GM12892 (cell line): ENCODE measurements around the gene ONECUT2.

Experiments
- DNase-seq: peaks from one replicate; pipeline ENCODE4 v3.0.0; 2011; ENCODE audit not compliant: insufficient read length
- FAIRE-seq: peaks from 2 replicates; lab custom pipeline; 2011; peaks lifted over from hg19 to GRCh38; lab: Jason Lieb, UNC
- POLR2A ChIP-seq: IDR thresholded peaks from 2 replicates; pipeline ENCODE4 v1.6.1; 2011; ENCODE audit warnings: low read depth, low read length, control low read depth
- POLR2AphosphoS5 ChIP-seq: IDR thresholded peaks from 2 replicates; pipeline ENCODE4 v1.6.1; 2011; ENCODE audit warnings: low read depth, low read length, control low read depth
- TAF1 ChIP-seq: IDR thresholded peaks from 2 replicates; pipeline ENCODE4 v1.6.1; 2011; ENCODE audit warnings: low read depth, mild to moderate bottlenecking, control low read depth, low read length, borderline replicate concordance

ONECUT2 gene

DNA sequence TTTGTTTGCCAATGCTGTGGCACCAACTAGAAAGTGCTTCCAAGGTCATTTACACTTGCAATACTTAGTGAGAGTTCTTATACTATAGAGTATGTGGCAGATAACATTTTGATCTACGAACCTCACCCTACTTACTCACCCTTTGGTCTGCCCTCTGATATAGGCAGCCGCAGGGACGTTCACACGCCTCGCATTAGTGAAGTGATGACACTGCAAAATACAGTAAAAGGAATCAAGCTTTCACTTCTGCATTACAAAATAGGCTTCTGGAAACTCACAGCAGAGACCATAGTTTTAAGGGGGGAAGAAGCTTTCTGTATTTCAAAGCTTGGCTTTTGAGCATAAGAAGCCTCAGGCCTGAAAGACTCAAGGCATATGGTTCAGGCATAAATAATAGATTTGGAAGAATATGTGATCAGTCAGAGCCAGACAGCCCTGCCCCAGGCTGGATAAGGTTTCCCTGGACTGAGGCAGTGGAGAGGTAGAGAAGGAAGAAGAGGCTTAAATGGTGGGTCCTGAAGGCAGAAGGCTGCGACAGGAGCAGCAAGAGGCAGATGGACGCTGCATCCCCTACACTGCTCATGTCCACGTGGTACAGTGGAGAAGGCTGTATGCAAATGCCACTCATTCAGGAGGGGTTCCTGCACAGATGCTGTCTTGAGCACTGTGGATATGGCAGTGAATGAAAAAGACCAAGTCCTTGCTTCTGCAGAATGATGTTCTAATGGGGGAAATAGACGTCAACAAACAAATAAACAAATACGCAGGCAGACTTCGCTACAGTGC lies 88.2 kb downstream of the ONECUT2 start:
- DNase-seq (no peak), FAIRE-seq (no peak)
- TF ChIP-seq POLR2A (no peak), POLR2AphosphoS5 (no peak)

DNA sequence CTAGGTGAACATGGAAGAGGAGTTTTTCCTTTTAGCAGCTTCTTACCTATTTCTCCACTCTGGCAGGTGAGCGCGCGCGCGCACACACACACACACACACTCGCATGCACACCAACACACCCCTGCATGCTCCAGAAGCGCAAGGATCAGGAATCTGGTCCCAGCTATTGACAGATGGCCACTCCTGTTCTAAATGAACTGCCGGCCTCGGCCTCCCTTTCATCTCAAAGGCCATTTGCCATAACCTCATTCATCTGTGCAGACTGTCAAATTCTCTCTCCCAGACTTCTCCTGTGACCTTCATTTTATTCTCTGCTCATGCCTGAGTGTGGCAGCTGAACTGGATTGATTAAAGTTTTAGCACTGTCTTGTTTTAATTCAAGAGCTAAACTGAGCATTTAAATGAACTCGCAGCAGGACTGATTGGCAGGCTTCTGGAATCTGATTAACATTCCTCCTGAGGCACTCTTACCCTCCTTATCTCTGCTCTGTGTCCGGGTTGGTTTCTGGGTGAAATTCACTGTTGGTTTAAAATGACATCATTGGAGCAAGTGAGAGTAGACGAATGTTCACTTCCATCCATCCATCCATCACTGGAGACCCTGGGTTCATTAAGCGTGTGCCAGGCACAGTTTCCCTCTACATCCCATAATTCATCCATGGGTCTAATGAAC lies 92.5 kb downstream of the ONECUT2 start:
- FAIRE-seq = no peak
- DNase-seq = no peak
- no peak for TF ChIP-seq POLR2AphosphoS5
- no peak for TF ChIP-seq POLR2A
- no peak for TF ChIP-seq TAF1

DNA sequence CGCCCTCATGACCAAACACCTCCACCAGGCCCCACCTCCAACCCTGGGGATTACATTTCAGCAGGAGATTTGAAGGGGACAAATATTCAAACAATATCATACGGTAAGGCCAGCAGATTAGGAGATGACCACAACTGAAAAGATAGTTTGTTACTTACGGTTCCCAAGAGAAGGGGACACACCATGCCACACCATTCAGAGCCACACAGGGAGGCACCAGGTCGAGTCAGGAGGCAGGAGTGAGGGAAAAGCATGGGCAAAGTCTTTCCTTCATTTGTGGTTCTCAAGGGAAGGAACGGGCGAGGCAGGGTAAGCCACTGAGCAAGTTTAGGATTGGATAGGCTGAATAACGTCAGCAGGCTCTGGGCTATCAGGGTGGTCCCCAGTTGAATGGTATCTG lies 94.0 kb downstream of the ONECUT2 start:
- FAIRE-seq (no peak), DNase-seq (no peak)
- TF ChIP-seq TAF1 (no peak), POLR2AphosphoS5 (no peak), POLR2A (no peak)

DNA sequence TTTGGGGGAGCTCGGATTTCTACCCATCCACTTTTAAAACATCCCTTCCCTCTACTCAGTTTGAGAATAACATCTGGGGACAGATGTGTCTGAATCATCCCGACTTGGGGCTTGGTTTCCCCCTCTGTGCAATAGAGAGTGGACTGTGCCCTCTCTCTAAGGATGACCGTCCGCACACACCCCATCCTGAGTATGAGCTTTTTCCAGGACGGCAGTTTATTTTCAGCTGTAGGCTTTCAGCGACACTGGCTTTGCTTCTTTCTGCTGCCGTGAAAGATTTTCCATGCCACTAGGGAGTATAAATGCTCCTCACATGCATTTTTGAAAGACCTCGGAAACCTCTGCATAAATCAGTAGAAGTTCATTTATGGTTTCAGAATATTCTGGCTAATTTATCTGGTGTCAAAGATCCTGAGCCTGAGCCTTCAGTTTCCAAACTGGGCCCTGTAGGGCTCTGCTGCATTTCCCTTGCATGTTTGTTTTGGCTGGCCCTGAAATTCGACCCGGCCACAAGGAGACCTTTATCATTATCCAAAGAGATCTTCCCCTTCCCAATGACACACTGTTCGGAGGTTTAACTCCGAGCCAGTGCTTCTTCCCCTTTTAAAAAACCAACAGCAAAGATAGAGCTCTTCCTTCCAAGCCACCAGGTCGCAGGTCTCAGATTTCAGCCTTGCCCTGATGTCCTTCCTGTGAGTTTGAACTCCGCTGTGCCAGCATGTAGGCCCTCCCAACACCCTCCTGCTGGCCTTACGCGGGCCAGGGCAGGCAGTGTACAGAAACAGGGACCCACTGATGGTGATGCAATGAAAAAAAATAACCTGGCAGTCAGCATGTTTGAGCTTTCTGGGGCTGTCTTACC lies 98.1 kb downstream of the ONECUT2 start:
- no peak for DNase-seq
- TF ChIP-seq POLR2A (no peak), TAF1 (no peak), POLR2AphosphoS5 (no peak)
- no peak for FAIRE-seq

DNA sequence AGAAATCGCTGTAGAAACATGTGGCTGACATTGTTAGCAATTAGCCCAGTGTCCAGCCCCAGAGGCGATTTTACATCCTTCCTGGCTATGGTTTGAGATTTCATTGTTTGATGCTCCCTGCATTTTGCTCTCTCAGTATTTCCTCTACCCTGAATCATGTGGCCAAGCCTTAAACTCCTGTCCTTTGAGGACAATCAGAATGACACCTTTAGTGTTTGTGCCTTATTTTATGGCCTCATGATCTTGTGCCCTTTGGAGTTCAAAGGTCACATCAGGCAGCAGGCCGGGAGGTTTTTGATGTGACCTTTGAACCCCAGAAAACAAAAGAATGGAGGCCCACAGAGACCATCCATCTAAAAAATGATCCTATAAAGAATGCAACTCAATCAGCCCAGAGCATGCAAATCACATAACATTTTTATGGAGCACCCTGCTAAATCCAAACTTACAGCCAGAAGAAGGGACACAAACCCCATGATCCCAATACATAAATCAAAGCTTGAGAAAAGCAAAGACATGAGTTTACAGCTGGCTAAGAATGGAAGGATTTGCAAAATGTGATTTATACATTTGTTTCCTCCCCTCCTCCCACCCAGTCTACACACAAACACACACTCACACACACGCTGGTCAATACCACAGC lies 98.8 kb downstream of the ONECUT2 start:
- DNase-seq = no peak
- TF ChIP-seq TAF1 (no peak), POLR2A (no peak), POLR2AphosphoS5 (no peak)
- no peak for FAIRE-seq

DNA sequence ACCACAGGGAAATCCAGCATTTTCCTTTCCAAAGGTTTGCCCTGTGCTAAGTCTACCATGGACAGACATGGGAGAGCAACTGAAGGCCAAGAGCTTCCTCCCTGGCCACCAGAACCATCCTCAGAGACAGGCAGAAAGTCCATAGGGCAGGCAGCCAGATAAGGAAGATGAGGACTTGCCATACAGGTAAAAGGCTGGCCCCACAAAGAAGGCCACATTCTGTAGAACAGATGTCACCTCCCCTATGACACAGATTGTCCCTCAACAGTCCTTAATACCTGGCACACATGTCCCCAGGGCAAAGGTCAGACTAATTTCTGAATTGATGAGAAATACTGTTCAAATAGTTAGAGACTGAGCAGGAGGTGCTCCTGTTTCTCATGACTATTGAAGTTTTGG lies 99.3 kb downstream of the ONECUT2 start:
- TF ChIP-seq POLR2AphosphoS5 (no peak), TAF1 (no peak), POLR2A (no peak)
- FAIRE-seq = no peak

DNA sequence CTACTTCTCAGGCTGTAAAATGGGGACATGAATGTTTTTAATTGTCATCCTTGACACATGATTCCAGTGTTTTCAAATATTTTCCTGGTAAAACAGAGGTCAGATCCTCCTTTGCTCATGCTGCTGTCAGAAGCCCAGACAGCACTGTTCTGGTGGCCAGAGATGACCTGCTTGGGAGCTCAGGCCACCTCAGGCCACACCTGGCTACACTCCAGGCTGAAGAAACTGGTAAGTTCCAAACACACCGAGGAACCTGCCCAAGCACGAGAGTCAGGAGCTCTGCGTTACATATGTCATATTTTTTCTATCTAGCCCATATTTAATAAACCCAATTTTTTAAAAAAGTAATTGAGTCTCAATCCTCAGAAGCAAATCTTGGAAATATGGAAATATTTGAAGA lies 103.4 kb downstream of the ONECUT2 start:
- no peak for FAIRE-seq
- no peak for DNase-seq
- no peak for TF ChIP-seq POLR2AphosphoS5
- no peak for TF ChIP-seq POLR2A
- no peak for TF ChIP-seq TAF1

More for the DNA sequence above, 99.3 kb downstream of the ONECUT2 start:
- no peak for DNase-seq

DNA sequence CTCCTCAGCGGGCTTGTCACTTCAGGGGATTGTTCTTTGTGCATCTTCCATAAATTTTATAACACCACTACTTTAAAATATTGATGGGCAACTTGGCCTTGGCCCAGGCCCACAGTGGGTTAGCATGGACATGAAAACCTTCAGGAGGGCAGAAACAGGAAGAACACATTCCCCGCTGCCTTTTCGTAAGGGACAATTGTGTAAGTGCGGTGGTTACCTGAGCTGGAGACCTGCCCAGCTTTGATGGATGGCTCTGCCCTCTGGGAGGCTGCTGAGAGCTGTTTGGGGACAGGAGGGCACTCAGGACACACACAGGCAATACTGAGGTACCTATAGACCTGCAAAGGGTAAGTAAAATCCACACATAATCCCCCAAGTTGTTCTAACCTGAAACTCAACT lies 104.5 kb downstream of the ONECUT2 start:
- DNase-seq (no peak), FAIRE-seq (no peak)

More for the DNA sequence above, 104.5 kb downstream of the ONECUT2 start:
- TF ChIP-seq POLR2A (no peak), POLR2AphosphoS5 (no peak), TAF1 (no peak)
